Measurements from ENCODE around the gene SPPL3. TPM values are rescaled to one million over a fixed set of nuclear protein-coding genes. Genes with fewer than 3 reads are reported as not detected.
A peak's percentile ranks its signal among the peaks of the same experiment; 100 is the strongest.

The SPPL3 gene
- total and polyA plus RNA-seq, 10 donors: 9.0 to 76.9 (median 44.0) TPM

- intact Hi-C loops (cut with DNase I; ENCODE audit: low total_unique reads): no loop called here
- no peak for DNase-seq
Observed at GRCh38 chr12:120846721-120847120, 57.4 kb downstream of the SPPL3 start.

DNA sequence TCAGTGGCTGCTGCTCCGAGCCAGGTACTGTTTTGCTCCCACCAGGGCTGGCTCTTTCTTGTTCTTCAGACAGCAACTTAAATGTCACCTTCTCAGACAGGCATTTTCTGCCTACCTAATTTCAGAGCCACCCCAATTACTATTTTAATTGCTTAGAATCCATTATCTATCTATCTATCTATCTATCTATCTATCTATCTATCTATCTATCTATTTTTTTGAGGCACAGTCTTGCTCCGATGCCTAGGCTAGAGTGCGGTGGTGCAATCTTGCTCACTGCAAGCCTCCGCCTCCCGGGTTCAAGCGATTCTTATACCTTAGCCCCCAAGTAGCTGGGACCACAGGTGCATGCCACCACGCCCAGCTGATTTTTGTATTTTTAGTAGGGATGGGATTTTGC lies 58.5 kb downstream of the SPPL3 start:
- no peak for DNase-seq
- Histone ChIP-seq H3K36me3 (peaks cover 0 to 13% (median 0%) of the 10 kb centered on the region in 6 donors), H3K4me3 (no peak overlapping the region), H3K4me1 (peaks cover 41 to 100% (median 89%) of the 10 kb centered on the region in 6 donors), H3K27me3 (replicated peaks in 1 of 7) (no peaks in the 10 kb centered on the region), H3K9me3 (no peaks in the 10 kb centered on the region), H3K27ac (peak overlapping the region in 3 of 8 donors; percentile 3 to 80 (median 78))
- WGBS, 5 donors: 95 to 99% (median 97%) methylated on average over 7 of the region's 7 CpGs
- intact Hi-C loops (cut with DNase I; ENCODE audit: low total_unique reads): no loop called here
- TF ChIP-seq CTCF (IDR thresholded peaks at IDR 0.05 in 8 of 11, conservative IDR thresholded peaks at IDR 0.05 in 3 of 11) (no peak), POLR2AphosphoS5 (IDR thresholded peaks at IDR 0.05) (no peak), POLR2A (IDR thresholded peaks at IDR 0.05) (no peak)

More at GRCh38 chr12:120846721-120847120, 57.4 kb downstream of the SPPL3 start:
- no peaks in the 10 kb centered on the region for H3K9me3 ChIP-seq
- H3K27me3 ChIP-seq (replicated peaks in 1 of 7): no peaks in the 10 kb centered on the region
- no peak overlapping the region for H3K4me3 ChIP-seq
- peak overlapping the region in 7 of 8 donors; percentile 54 to 80 (median 72) for H3K27ac ChIP-seq
- H3K36me3 ChIP-seq: peaks cover 0 to 9% (median 0%) of the 10 kb centered on the region in 6 donors
- no peak for TF ChIP-seq POLR2A (IDR thresholded peaks at IDR 0.05)
- no peak for TF ChIP-seq POLR2AphosphoS5 (IDR thresholded peaks at IDR 0.05)
- no peak for TF ChIP-seq CTCF (IDR thresholded peaks at IDR 0.05 in 8 of 11, conservative IDR thresholded peaks at IDR 0.05 in 3 of 11)
- peaks cover 46 to 100% (median 91%) of the 10 kb centered on the region in 6 donors for H3K4me1 ChIP-seq

- H3K9me3 ChIP-seq: no peaks in the 10 kb centered on the region
- peak overlapping the region in 5 of 8 donors; percentile 3 to 60 (median 35) for H3K27ac ChIP-seq
- peaks cover 37 to 98% (median 81%) of the 10 kb centered on the region in 6 donors for H3K4me1 ChIP-seq
- no peaks in the 10 kb centered on the region for H3K27me3 ChIP-seq (replicated peaks in 1 of 7)
- TF ChIP-seq CTCF (IDR thresholded peaks at IDR 0.05 in 8 of 11, conservative IDR thresholded peaks at IDR 0.05 in 3 of 11): no peak
- TF ChIP-seq POLR2AphosphoS5 (IDR thresholded peaks at IDR 0.05): peak; percentile 8 to 31 (median 23)
- TF ChIP-seq POLR2A (IDR thresholded peaks at IDR 0.05): no peak
- DNase-seq: no peak
- H3K36me3 ChIP-seq: peaks cover 0 to 14% (median 0%) of the 10 kb centered on the region in 6 donors
- intact Hi-C loops (cut with DNase I; ENCODE audit: low total_unique reads): no loop called here
- no peak overlapping the region for H3K4me3 ChIP-seq
- 83 to 88% (median 85%) methylated on average over 16 to 18 of the region's 18 CpGs for WGBS, 5 donors
Observed at GRCh38 chr12:120844768-120845449, 59.2 kb downstream of the SPPL3 start.

GRCh38 chr12:120844297-120844696 lies 59.9 kb downstream of the SPPL3 start:
- H3K9me3 ChIP-seq: no peaks in the 10 kb centered on the region
- peaks cover 37 to 92% (median 76%) of the 10 kb centered on the region in 6 donors for H3K4me1 ChIP-seq
- WGBS, 5 donors: 65 to 81% (median 75%) methylated on average over 5 of the region's 5 CpGs
- peaks cover 0 to 14% (median 0%) of the 10 kb centered on the region in 6 donors for H3K36me3 ChIP-seq
- intact Hi-C loops (cut with DNase I; ENCODE audit: low total_unique reads): no loop called here
- no peak for TF ChIP-seq CTCF (IDR thresholded peaks at IDR 0.05 in 8 of 11, conservative IDR thresholded peaks at IDR 0.05 in 3 of 11)
- no peak for TF ChIP-seq POLR2A (IDR thresholded peaks at IDR 0.05)
- TF ChIP-seq POLR2AphosphoS5 (IDR thresholded peaks at IDR 0.05): no peak
- no peak overlapping the region for H3K4me3 ChIP-seq
- H3K27me3 ChIP-seq (replicated peaks in 1 of 7): no peaks in the 10 kb centered on the region
- no peak for DNase-seq
- peak overlapping the region in 5 of 8 donors; percentile 3 to 60 (median 19) for H3K27ac ChIP-seq
